HUDEP-2 (cell line): ENCODE measurements around the gene LAMC3.

Source experiments
- DNase-seq, 76 experiments: peaks; one replicate each; lab custom pipeline; 2025; ENCODE audit not compliant: unreplicated experiment in 76 of 76; lab: John Stamatoyannopoulos, UW

Gene LAMC3

GRCh38 chr9:131008909-131009618, at the start of gene LAMC3:
TSS of gene LAMC3 (plus strand) at chr9:131009174. CDS start at chr9:131009215, 41 bp downstream.
- DNase-seq: peak in 14 of 76 experiments; percentile 6 to 47 (median 18)

GRCh38 chr9:130959809-130960334, 49.1 kb upstream of the LAMC3 start:
- DNase-seq: no peak

- no peak for DNase-seq
Observed at GRCh38 chr9:130960522-130961378, 48.2 kb upstream of the LAMC3 start.

GRCh38 chr9:130961511-130962300, 47.3 kb upstream of the LAMC3 start:
- no peak for DNase-seq

- no peak for DNase-seq
Observed at GRCh38 chr9:130962418-130963316, 46.3 kb upstream of the LAMC3 start.

- DNase-seq: no peak
Observed at GRCh38 chr9:130963337-130963908, 45.6 kb upstream of the LAMC3 start.

GRCh38 chr9:130963916-130964315, 45.1 kb upstream of the LAMC3 start:
- no peak for DNase-seq

GRCh38 chr9:130965680-130966079, 43.3 kb upstream of the LAMC3 start:
- DNase-seq: no peak

- DNase-seq: no peak
Observed at GRCh38 chr9:130970052-130970451, 38.9 kb upstream of the LAMC3 start.

GRCh38 chr9:130970855-130971254, 38.1 kb upstream of the LAMC3 start:
- DNase-seq: no peak

- DNase-seq: no peak
Observed at GRCh38 chr9:130971294-130971849, 37.6 kb upstream of the LAMC3 start.

- DNase-seq: no peak
Observed at GRCh38 chr9:130972277-130972956, 36.6 kb upstream of the LAMC3 start.

GRCh38 chr9:130972957-130973685, 35.9 kb upstream of the LAMC3 start:
- DNase-seq: no peak

GRCh38 chr9:130973686-130974281, 35.2 kb upstream of the LAMC3 start:
- DNase-seq: no peak

GRCh38 chr9:130974697-130975096, 34.3 kb upstream of the LAMC3 start:
- no peak for DNase-seq

- no peak for DNase-seq
Observed at GRCh38 chr9:130975156-130975555, 33.8 kb upstream of the LAMC3 start.
